Activated T-cell treated with anti-CD3 and anti-CD28 coated beads, Interleukin-2, amount 50 U/mL, for 24 hours (primary cell): ENCODE data around the gene TTI1.
"Not testable (repeated sequence)": the region's sequence is repeated elsewhere in the genome, so short reads cannot be mapped to it uniquely, and the experiment has no call there.

ENCODE experiments used
- DNase-seq: peaks from one replicate; pipeline ENCODE4 v3.0.0-alpha.2; 2020
- H3K27ac Mint-ChIP-seq: 2 replicates; pipeline ENCODE4 v1.8.0; 2020; ENCODE audit warnings: mild to moderate bottlenecking, mixed read lengths
- H3K27me3 Mint-ChIP-seq: 2 replicates; pipeline ENCODE4 v1.8.0; 2020; ENCODE audit warnings: mixed read lengths
- H3K36me3 Mint-ChIP-seq: 2 replicates; pipeline ENCODE4 v1.8.0; 2020; ENCODE audit warnings: low read depth, mixed read lengths
- H3K4me1 Mint-ChIP-seq: 2 replicates; pipeline ENCODE4 v1.8.0; 2020; ENCODE audit warnings: low read depth, mixed read lengths
- H3K4me3 Mint-ChIP-seq: 2 replicates; pipeline ENCODE4 v1.8.0; 2020; ENCODE audit warnings: mild to moderate bottlenecking, moderate library complexity, mixed read lengths
- H3K9me3 Mint-ChIP-seq: 2 replicates; pipeline ENCODE4 v1.8.0; 2020; ENCODE audit warnings: mixed read lengths

Gene TTI1

DNA sequence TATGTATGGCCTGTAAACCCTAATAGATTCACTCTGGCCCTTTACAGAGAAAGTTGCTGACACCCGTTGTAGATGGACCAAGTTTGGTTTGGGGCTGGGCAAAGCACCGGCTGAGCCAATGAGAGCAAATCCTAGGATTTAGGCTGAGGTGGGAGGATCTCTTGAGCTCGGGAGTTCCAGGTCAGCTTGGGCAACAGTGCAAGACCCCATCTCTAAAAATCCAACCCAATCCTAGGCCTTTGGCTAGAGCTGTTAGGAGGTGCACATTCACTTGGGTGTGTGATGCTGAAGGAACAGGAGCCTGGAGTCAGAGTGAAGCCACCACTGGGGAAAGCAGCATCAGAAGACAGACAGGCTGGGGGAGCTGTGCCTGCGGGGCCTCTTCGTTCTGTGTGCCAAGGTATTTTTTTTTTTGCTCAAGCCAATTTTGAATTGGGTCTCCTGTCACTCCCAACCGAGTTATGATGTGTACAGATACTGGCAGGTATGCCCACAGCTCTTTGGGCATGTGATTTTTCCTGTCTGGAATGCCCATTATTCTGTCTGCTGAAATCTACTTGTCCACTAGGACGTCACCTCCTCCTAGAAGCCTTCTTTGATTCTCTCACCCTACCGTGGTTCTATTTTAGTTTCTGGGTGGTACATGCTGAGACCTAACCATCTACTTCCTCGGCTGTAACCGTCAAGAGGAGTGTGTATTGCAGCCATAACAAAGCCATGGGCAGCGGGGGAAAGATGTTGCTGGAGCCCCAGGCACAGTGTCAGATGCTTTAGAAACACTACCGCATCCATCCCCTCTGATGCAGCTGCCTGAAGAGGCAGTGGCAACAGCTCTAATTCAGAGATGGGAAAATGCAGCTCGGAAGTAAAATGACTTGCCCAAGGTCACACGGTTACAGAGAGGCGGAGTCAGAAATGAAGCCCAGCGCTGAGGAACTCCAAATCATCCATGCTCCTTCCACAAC, 54.0 kb downstream of the TTI1 start:
- no peak for DNase-seq
- Mint-ChIP-seq H3K27me3 (no peaks in the 10 kb centered on the region), H3K27ac (no peak overlapping the region), H3K4me3 (no peak overlapping the region), H3K4me1 (peaks cover 14% of the 10 kb centered on the region), H3K9me3 (no peaks in the 10 kb centered on the region), H3K36me3 (peaks cover 58% of the 10 kb centered on the region)

DNA sequence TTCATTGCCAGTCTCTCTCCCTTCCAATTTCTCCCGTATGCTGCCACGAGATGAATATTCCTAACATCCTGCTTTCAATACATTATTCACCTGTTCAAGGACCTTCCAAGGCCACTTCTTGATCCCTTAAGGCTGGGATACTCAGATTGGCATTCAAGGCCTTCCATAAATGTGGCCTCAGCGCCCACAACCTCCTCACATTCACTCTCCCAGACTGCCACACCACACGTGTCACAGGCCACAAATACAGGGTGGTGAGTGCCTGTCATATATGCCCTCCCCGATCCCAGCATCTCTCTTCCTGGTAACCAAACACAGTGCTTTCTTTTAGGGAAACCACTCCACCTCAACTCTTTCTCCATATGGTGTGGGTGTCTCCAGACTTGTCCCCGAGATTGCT, 55.5 kb downstream of the TTI1 start:
- Mint-ChIP-seq H3K27me3 (no peaks in the 10 kb centered on the region), H3K36me3 (peaks cover 42% of the 10 kb centered on the region), H3K4me3 (no peak overlapping the region), H3K4me1 (peaks cover 14% of the 10 kb centered on the region), H3K9me3 (no peaks in the 10 kb centered on the region), H3K27ac (no peak overlapping the region)
- no peak for DNase-seq

DNA sequence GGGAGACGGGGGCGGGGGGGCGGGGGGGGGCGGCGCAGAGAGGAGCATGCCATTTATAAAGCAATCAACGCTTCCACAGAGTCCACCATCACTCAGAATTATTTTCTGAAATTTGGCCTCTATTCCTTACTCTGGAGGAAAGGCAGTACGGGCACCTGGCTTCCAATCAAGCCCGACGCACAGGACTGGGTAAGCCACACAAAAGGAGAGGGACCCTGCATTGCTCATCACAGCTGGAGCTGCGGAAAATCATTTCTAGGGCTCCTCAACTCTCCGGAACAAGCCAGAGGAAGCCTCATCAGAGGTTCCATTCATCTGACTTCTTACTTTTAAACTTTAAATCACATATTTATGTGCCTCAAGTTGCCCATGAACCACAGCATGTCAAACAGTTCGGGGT, 55.9 kb downstream of the TTI1 start:
- H3K36me3 Mint-ChIP-seq: peaks cover 38% of the 10 kb centered on the region
- H3K4me1 Mint-ChIP-seq: peaks cover 14% of the 10 kb centered on the region
- no peak overlapping the region for H3K27ac Mint-ChIP-seq
- no peaks in the 10 kb centered on the region for H3K9me3 Mint-ChIP-seq
- no peak for DNase-seq
- no peaks in the 10 kb centered on the region for H3K27me3 Mint-ChIP-seq
- H3K4me3 Mint-ChIP-seq: no peak overlapping the region

DNA sequence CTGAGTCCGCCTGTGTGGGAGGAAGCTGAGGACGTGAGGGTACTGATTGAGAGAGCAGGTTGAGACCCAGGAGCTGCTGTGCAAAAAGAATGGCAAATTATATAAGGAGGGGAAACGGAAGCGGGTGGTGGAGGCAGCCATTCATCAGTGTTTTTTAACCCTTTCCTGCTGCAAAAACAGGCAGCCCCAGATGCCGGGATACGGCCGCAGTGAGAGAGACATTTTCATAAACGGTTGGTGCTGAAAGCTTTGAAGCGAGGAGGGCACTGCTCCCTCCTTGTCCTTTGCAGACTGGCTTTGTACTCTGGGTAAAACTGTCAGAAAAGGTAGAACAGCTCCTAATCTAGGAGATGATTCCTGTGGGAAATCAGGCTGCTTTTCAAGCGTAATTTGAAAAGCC, 56.4 kb downstream of the TTI1 start:
- DNase-seq: no peak
- peaks cover 14% of the 10 kb centered on the region for H3K4me1 Mint-ChIP-seq
- no peaks in the 10 kb centered on the region for H3K9me3 Mint-ChIP-seq
- peak overlapping the region; percentile 30 for H3K27ac Mint-ChIP-seq
- H3K36me3 Mint-ChIP-seq: peaks cover 36% of the 10 kb centered on the region
- H3K27me3 Mint-ChIP-seq: no peaks in the 10 kb centered on the region
- no peak overlapping the region for H3K4me3 Mint-ChIP-seq

DNA sequence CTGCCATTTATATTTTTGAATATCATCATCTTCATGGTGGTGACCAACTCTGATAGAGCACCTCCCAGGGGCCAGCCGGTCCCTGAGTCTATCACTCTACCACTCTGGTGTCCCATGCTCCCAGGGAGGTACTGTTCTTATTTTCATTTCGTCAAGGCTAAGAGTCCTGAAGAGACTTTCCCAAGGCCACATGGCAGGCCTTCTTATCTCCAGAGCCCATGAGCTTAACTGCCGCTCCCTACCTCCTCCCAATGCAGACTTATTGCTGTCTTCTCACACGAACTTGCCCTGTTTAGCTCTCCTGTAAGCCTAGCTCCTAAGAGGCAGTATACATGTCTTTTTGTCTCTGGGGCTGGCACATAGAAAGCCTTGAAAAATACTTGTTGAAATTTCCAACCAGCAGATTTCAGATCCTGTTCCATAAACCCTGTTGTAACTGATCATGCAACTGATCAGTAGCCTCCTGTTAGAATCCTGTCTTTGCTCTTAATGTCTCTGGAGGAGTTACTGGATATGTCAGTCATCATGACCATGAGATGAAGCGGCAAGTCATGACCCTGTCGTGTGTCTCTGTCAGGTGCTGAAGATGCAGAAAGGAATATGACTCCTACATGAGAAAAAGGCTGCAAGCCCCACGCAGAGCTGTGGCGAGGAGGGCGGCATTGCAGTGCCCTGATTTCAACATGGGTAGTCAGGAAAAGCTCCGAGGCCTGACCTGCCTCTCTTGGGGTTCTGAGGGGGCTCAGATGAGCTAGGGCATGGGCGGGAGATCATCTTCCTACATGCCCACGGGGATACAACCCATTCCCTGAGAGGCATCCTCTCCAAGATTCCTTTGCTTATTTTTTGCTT, 60.0 kb downstream of the TTI1 start:
- no peak for DNase-seq
- Mint-ChIP-seq H3K27me3 (no peaks in the 10 kb centered on the region), H3K9me3 (peaks cover 8% of the 10 kb centered on the region), H3K4me3 (no peak overlapping the region), H3K4me1 (peaks cover 12% of the 10 kb centered on the region), H3K36me3 (peaks cover 27% of the 10 kb centered on the region), H3K27ac (no peak overlapping the region)

DNA sequence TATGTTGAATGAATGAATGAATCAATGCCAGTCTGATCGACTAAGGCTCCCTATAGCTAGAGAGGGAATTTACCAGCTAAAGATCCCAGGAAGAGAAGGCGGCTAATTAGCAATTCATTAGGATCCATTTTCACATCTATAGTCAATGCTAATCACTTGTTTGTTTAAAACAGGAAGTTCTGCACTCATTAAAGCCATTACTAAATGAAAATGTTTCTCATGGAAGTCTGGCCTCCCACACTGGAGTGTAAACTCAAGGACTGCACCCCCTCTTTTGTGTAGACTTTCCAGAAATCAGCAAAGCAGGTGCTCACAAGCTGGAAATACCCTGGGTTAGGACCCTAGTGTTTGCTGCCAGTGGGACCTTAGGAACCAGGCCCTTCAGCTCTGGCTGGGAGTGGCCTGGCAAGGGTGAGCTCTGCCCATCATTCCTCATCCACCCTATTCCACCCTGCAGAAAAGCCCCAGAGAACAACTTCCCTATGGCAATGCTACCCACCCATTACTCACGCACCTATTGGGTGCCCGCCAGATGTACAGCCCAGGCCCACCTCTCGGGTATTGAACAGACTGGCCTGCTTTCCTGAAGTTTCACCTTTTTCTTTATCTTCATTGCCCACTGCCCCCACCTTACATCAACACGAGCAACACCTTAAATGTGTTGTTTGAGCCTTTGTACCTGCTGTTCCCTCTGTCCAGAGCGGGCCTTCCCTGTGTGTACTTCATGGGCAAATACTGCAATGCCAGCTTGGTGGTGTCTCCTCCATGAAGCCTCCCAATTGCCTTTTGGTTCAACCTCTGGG, 60.8 kb downstream of the TTI1 start:
- Mint-ChIP-seq H3K4me1 (peaks cover 6% of the 10 kb centered on the region), H3K9me3 (peaks cover 16% of the 10 kb centered on the region), H3K36me3 (peaks cover 27% of the 10 kb centered on the region), H3K4me3 (no peak overlapping the region), H3K27ac (no peak overlapping the region), H3K27me3 (no peaks in the 10 kb centered on the region)
- DNase-seq: no peak

DNA sequence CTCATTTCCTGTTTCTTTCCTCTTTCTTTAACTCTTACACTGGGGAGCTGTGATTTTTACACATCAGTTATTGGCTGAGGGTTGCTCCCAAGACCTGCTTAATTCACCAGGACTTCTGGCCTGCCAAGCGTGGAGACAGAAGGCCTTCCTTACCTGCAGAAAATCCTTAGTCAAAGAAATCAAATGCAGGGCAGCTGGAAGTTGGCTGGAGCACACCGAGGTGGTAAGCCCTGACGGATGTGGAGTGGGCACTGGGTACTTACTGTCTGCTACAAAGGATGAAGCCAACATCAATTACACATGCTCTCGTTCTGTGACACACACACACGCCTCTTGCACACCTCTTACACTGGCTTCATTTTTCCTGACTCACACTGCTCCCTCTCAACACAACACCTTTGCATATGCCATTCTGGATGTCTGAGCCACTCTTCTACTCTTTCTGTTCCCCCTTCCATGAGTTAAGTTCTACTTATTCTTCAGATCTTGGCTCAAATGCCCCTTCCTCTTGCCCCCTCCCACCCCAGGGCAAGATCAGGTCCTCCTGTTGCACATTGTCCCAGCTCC, 61.6 kb downstream of the TTI1 start:
- DNase-seq: no peak
- H3K4me1 Mint-ChIP-seq: peaks cover under 1% of the 10 kb centered on the region
- no peak overlapping the region for H3K4me3 Mint-ChIP-seq
- peaks cover 3% of the 10 kb centered on the region for H3K27me3 Mint-ChIP-seq
- no peak overlapping the region for H3K27ac Mint-ChIP-seq
- peaks cover 27% of the 10 kb centered on the region for H3K36me3 Mint-ChIP-seq
- peaks cover 24% of the 10 kb centered on the region for H3K9me3 Mint-ChIP-seq

DNA sequence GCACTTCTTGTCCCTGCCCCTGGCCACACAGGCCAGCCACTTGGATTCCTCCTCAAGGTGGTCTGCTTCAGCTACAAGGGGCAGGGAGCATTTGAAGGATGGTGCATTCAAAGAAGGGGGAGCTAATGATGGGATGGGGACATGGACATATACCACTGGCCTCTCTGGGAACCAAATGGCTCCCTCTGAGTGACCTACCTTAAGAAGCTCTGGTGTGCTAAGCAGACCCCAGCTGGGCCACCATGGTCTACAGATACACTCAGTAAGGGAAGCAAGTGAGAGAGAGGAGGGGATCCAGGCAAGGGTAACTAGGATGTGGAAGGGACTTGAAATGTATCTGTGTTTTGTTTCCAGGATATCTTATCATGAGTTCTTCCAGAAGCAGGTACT, 62.4 kb downstream of the TTI1 start:
- H3K36me3 Mint-ChIP-seq: peaks cover 21% of the 10 kb centered on the region
- no peak overlapping the region for H3K4me3 Mint-ChIP-seq
- peaks cover 30% of the 10 kb centered on the region for H3K9me3 Mint-ChIP-seq
- DNase-seq: no peak
- H3K27ac Mint-ChIP-seq: no peak overlapping the region
- peaks cover 3% of the 10 kb centered on the region for H3K27me3 Mint-ChIP-seq
- no peaks in the 10 kb centered on the region for H3K4me1 Mint-ChIP-seq

DNA sequence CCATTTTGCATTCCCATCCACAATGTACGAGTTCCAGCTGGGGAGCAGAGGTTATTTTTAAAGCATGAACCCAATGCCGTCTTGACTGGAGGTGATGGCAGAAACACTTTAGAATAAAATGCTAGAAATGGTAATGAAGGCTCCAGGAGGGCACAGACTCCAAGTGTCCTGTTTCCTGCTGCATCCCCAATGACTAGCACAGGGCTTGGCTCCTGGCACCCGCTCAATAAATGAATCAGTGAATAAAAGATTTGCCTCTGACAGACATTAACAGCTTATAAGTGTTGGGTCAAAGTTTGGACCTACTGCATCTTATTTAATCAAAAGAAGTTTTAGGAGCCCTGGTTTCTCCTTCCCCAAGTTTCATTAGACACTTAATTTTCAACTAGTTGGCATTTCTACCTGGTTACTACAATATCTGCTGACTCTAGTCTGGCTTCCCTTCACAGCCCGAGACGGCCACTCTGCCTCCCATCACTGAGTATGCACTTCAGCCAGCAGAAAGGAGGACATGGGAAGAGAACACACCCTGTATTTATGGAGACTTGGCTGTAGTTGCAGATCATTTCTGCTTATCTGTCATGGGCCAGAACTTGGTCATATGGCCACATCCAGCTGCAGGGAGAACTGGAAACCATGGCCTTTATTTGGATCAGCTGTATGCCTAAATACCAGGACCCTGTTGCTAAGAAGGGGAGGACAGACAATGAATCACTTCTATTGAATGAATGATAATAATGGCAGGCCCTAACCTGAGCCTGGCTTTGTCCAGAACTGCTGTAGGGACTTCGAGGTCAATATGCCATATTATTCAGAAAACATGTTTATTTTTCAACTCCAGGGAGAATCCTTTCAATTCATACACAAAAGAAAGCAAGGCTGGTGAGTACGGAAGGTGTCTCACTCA, 63.1 kb downstream of the TTI1 start:
- H3K27ac Mint-ChIP-seq: no peak overlapping the region
- peaks cover 31% of the 10 kb centered on the region for H3K9me3 Mint-ChIP-seq
- no peaks in the 10 kb centered on the region for H3K4me1 Mint-ChIP-seq
- H3K27me3 Mint-ChIP-seq: peaks cover 3% of the 10 kb centered on the region
- no peak for DNase-seq
- H3K36me3 Mint-ChIP-seq: peaks cover 20% of the 10 kb centered on the region
- H3K4me3 Mint-ChIP-seq: no peak overlapping the region

DNA sequence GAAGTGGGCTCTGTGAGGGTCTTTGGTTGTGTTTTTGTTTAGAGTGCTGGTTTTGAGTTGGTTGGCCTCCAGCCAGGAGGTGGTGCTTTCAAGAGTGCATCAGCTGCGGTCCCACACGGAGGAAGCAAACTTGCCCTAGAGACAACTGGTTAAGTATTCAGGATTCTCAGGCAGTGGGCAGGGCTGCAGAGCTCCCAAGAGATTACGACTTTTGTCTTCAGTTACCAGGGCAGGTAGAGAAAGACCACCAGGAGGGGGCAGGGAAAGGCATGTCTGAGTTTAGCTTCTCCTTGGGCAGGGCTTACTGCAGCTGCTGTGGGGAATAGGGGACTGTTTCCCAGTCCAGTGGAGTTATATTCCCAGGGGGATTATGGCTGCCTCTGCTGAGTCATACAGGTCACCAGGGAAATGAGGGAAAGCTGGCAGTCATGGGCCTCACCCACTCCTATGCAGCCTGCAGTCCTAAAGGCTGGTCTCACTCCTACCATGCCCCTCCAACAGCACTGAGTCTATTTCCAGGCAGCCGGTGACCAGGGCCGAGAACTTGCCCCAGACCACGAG, 64.3 kb downstream of the TTI1 start:
- no peak for DNase-seq
- Mint-ChIP-seq H3K27ac (no peak overlapping the region), H3K4me1 (no peaks in the 10 kb centered on the region), H3K36me3 (peaks cover 18% of the 10 kb centered on the region), H3K27me3 (peaks cover 3% of the 10 kb centered on the region), H3K9me3 (peaks cover 43% of the 10 kb centered on the region), H3K4me3 (no peak overlapping the region)

DNA sequence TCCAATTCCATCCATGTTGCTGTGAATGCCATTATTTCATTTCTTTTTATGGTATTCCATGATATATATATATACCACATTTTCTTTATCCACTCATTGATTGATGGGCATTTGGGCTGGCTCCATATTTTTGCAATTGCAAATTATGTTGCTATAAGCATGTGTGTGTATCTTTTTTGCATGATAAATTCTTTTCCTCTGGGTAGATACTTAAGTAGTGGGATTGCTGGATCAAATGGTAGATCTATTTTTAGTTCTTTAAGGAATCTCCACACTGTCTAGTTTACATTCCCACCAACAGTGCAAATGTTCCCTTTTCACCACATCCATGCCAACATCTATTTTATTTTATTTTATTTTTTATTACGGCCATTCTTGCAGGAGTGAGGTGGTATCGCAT, 69.8 kb downstream of the TTI1 start:
- DNase-seq: not testable (repeated sequence)

DNA sequence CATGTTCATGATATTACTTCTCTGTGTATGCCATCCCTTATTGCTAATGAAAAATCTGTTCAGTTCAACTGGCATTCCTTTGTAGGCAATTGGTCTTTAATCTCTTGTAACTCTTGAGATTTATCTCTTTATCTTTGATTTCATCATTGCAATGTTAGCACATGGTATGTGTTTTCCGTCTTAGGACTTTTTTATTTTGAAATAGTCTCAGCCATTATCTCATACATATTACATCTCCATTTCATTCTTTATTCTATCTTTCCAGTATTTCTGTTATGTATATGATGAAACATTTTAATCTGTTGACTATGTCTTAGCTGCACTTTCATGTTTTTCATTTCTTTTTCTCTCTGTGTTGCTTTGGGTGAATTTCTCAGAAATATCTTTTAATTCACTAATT, 72.2 kb downstream of the TTI1 start:
- no peak overlapping the region for H3K27ac Mint-ChIP-seq
- no peak overlapping the region for H3K4me3 Mint-ChIP-seq
- H3K36me3 Mint-ChIP-seq: no peaks in the 10 kb centered on the region
- H3K27me3 Mint-ChIP-seq: peaks cover 3% of the 10 kb centered on the region
- DNase-seq: no peak
- peaks cover 15% of the 10 kb centered on the region for H3K9me3 Mint-ChIP-seq
- H3K4me1 Mint-ChIP-seq: no peaks in the 10 kb centered on the region

More for the DNA sequence above, 69.8 kb downstream of the TTI1 start:
- not testable (repeated sequence) for H3K36me3 Mint-ChIP-seq, H3K27me3 Mint-ChIP-seq, H3K4me3 Mint-ChIP-seq, H3K27ac Mint-ChIP-seq, H3K4me1 Mint-ChIP-seq
- peaks cover 39% of the 10 kb centered on the region for H3K9me3 Mint-ChIP-seq

DNA sequence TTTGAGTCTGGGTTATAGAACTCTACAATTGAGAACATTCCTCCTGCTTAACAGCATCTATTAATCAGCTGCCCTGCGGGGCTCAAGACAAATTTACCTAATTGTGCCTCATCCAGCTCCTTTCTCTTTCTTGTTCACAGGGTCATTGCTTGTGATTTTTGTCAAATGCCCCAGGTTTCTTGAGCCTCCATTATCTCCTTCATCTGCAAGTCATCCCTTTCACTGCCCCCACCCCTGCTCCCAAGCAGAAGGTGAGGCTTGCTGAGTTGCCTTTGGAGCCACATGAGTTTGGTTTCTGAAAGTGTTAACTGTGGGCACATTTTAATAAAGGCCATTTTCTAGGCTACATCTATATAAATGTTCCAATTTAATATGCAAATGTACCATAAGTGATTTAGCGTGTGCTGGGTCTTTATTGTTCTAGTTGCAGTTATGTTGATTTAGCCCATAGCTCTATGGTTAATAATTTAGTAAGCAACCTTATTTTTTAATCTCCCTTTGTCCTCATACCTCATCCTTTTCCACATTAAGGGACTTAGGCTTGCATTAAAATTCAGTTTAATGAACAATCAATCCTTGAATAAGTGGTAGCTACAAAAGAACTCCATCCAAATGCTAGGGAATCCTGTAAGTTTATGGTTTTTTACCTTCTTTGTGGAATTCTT, 74.3 kb downstream of the TTI1 start:
- no peak for DNase-seq
- H3K4me1 Mint-ChIP-seq: no peaks in the 10 kb centered on the region
- peaks cover 6% of the 10 kb centered on the region for H3K27me3 Mint-ChIP-seq
- H3K9me3 Mint-ChIP-seq: peaks cover 3% of the 10 kb centered on the region
- H3K4me3 Mint-ChIP-seq: no peak overlapping the region
- H3K27ac Mint-ChIP-seq: no peak overlapping the region
- H3K36me3 Mint-ChIP-seq: no peaks in the 10 kb centered on the region
